ENCODE results near the gene NRG3.

Gene NRG3

DNA sequence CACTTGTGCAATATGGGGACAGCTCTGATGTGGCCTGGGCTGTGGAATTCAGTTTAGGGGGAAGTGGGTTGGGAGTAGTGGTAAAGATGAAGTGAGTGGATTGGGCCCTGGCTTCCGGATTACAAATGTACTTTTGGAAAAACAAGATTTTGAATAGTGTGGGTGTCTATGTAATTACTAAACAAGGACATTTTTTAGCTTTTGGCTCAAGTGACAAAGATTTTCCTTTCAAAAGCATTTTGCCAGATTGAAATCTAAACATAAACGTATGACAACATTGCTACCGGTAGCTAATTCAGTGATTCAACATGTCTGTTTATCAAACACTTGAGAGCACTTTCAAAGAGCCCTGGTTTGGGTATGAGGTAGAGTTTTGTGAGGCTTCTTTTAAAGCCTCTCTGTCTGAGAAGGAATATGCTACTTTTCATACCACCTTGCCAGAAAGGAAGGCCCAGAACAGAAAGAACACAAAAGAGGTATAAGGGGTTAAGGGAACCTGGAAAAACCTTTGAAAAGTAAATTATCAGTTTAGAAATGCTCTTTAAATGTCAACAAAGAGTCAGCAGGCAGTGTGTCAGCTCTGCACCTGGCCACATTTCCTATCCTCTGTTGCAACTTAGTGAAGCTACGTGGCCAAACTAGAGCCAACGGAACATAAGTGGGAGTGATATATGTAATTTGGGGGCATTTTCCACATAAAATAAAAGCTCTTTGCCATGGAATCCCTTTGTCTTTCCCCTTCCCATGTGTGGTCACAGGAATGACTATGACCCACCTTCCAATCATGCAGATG, 516.1 kb downstream of the NRG3 start:
- DNase-seq (ENCODE audit: low read depth, low spot score): no peak

GRCh38 chr10:82391971-82392370, 517.0 kb downstream of the NRG3 start:
- DNase-seq (ENCODE audit: low read depth, low spot score): no peak

DNA sequence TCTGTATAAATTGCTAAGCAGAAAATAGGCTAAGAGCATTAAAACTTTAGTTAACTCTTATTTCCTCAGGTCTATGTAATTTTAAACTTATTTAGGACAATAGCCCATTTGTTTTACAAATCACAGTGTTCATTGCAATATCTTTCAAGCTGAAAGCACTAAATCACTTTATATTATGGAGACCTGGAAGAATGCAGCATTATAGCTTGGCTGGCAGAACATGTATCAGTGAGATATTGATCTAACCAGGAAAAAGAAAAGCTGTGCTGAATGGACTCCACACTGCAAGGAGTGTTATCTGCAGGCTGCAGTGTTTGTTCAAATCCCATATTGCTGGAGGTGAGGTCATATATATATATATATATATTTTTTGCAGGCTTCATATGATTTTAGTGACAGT, 517.5 kb downstream of the NRG3 start:
- DNase-seq (ENCODE audit: low read depth, low spot score): no peak

GRCh38 chr10:82394122-82394521, 519.1 kb downstream of the NRG3 start:
- DNase-seq (ENCODE audit: low read depth, low spot score): peak; percentile 16

- DNase-seq (ENCODE audit: low read depth, low spot score): no peak
These were observed 520.0 kb downstream of the NRG3 start for GRCh38 chr10:82394987-82395386.

DNA sequence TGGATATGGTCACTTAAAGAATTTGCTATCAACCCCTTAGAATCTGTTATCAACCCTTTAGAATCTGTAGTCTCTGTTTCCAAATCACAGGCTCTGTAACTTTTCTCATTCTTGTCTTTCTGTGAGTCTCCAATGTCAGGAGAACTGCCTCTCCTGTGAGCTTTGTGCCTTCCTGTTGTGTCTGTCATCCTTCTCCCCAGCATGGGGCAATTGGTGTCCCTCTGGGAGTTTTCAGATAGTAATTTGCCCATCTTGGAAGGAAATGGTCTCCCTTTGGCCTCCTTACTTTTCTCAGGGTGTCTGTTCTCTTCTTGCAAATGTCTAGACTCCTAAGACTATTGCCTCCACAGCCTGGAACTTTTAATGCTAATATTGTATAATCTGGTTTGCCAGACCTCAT, 521.9 kb downstream of the NRG3 start:
- DNase-seq (ENCODE audit: low read depth, low spot score): no peak

- no peak for DNase-seq (ENCODE audit: low read depth, low spot score)
These were observed 522.9 kb downstream of the NRG3 start for GRCh38 chr10:82397854-82398253.

DNA sequence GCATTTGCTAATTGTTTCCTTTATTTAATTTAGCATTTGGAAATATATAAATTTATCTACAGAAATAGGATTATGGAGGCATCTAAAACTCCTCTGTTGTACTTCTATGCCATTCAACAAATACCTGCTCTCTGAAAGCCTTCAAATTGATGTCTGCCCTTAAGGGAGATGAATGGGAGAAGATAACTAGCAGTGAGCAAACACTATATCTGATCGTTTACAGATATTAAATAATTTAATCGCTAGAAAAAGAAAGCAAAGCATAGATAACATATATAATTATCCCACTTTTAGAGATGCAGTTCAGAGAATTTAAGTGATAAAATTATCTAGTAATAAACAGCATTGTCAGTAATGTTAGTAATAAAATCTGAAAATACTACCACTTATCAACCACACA, 524.9 kb downstream of the NRG3 start:
- DNase-seq (ENCODE audit: low read depth, low spot score): no peak

DNA sequence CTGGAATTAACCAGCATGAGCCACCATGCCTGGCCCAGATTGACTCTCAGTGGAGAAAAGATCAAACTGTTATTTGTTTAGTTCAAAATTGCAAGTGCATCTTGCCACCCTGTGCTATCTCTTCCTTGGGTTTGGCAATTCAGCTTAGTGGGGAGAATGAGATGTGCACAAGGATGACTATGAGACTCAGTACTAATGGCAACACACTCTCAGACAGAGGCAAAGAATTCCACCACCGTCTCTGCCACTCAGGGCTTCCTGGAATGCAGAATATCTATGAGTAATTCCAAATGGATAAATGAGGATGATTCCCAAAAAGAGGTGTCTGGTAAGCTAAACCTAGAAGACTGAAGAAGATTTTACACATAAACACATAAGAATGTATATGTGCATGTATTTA, 525.8 kb downstream of the NRG3 start:
- DNase-seq (ENCODE audit: low read depth, low spot score): no peak

- no peak for DNase-seq (ENCODE audit: low read depth, low spot score)
These were observed 528.0 kb downstream of the NRG3 start for GRCh38 chr10:82402906-82403401.

DNA sequence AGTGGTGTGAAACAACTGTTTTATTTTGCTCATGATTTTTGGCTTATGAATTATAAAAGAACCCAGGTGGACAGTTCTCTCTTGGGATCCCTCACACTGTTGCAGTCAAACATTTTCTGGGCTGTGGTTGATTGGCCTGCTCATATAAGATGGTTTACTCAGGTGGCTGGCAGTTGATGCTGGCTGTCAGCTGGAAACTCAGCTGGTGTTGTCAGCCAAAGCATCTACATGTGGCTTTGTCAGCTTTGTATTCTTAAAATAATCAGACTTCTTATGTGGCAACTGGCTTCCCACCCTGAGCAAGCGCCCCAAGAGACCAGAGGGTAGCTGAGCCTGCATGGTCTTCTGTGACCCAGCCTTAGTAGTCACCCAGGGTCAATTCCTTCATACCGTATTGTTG, 534.7 kb downstream of the NRG3 start:
- no peak for DNase-seq (ENCODE audit: low read depth, low spot score)

DNA sequence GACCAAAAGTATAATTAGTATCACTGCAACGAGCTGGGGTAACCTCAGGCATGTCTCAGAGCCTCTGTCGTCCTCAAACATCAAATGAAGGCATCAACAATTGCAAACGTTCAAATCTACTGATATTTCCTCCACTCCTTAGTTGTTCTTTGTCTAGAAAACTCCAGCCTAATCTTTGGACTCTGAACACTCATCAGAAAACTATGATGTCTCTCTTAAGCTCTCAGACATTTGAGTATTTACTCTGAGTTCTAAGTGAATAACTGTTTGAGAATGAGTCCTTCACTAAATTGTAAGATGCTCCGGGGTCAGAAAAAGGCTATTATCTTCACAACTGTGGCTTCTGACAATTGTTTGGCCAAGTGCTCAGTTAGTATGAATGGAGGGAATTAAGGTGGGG, 536.4 kb downstream of the NRG3 start:
- DNase-seq (ENCODE audit: low read depth, low spot score): peak; percentile 8

DNA sequence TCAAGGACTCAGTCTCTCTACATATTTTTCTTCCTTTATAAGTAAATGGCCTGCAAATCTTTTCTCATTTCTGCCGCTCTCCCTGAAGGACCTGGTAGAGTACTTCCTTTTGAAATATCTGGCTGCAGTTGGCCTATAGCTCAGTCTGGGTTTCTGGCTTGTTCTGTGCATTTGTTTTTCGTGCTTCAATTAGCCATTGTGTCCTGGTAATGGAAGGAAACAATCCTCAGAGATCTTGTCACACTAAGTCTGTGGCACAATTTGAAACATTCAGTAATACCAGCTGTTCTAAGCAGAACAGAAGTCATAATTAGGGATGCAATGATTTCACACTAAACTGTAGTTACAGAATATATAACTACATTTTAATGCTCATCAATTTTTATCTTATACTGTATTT, 545.0 kb downstream of the NRG3 start:
- DNase-seq (ENCODE audit: low read depth, low spot score): no peak

DNA sequence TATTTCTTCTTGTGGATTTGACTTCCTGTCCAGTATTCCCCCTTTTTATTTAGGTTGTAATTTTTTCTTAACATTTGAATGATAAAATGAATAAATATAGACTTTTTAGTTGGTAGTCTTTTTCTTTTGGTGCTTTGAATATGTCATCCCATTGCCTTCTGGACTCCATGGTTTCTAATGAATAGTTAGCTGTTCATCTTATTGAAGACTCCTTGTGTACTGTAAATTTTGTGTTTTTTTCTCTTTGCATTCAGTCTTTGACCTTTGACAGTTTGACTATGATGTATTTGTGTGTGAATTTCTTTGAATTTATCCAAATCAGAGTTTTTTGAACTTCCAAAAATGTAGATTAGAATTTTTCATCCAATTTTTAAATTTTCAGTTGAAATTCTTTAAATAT, 554.3 kb downstream of the NRG3 start:
- no peak for DNase-seq (ENCODE audit: low read depth, low spot score)

- no peak for DNase-seq (ENCODE audit: low read depth, low spot score)
These were observed 563.3 kb downstream of the NRG3 start for GRCh38 chr10:82438277-82438676.

DNA sequence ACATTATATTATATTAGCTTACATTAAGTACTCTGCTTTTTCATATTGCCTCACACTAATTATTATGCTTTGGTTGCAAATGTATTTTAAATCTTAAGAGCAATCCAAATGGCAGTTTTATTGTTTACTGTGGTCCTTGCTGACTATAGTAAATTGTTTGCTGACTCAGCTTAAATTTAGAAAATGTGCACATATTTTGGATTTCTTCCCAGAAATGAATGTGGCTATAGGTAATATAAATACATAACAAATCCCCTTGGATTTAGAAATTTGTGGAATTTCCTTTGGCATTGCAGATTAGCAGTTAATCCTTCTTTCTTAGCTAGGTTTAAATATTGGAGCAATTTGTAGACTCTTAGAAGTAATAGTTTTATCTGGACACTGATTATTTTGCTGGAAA, 565.8 kb downstream of the NRG3 start:
- DNase-seq (ENCODE audit: low read depth, low spot score): no peak

DNA sequence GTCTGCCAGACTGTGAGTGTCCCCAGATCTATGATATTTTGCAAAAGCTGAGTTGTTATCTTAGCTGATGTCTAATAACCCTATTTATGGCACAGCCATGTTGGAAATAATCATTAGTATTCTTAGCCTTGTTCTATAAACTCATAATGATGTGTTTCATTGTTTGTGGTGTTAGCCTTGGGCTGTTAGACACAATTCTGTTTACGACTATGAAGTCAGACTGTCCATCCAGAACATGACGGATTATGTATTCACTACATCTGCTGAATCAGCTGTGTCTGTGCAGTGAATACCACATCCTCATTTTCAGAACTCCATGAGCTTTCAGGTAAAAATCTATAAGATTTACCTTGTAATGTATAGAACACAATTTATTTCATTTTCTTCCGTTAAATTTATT, 577.1 kb downstream of the NRG3 start:
- no peak for DNase-seq (ENCODE audit: low read depth, low spot score)

- no peak for DNase-seq (ENCODE audit: low read depth, low spot score)
These were observed 577.7 kb downstream of the NRG3 start for GRCh38 chr10:82452676-82453075.

GRCh38 chr10:82453678-82454293, 578.8 kb downstream of the NRG3 start:
- no peak for DNase-seq (ENCODE audit: low read depth, low spot score)

DNA sequence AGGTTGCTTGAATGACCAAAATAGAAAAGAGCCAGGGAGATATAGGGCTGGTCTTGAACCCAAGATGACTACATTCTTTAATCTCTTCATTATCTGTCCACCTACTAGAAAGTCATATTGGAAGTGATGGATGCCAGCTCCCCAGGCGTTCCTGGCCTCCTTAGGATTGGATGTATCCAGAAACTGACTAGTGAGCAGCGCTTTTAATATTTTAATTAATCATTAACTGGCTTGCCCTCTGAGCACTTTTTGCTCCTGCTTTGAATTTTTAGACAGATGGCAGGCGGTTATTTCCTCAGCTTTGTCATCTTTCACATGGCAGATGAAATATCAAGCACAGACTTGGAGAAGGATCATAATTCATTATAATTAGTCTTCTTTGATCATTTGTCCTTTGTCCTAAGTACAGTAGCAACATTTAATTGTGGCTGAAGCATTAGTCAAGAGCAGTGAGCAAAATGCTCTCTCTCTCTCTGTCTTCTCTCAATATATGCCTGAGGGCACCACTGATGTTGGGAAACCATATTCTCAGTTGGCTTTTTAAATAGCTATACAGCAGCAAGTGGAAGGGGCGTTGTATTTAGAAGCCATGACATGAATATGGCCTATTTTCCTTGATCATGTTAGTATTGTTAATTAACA, 588.0 kb downstream of the NRG3 start:
- DNase-seq (ENCODE audit: low read depth, low spot score): no peak

DNA sequence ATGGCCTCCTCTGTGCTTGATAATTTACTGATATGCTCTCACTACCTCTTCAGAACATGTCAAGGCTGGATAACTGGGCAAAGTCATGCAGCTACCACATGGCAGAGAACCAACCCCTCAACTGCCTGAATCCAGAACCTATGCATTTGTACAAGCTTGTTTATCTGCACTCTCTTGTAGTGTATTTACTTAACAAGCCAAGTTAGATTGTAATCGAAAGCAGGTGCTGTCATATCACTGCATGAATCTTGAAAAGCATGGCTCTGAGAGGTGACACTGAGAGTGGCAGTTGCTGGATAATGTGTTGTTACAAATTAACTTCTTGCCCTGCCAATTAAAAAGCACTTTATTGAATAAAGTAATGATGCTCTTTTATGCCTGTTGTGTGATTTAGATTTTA, 588.6 kb downstream of the NRG3 start:
- no peak for DNase-seq (ENCODE audit: low read depth, low spot score)

DNA sequence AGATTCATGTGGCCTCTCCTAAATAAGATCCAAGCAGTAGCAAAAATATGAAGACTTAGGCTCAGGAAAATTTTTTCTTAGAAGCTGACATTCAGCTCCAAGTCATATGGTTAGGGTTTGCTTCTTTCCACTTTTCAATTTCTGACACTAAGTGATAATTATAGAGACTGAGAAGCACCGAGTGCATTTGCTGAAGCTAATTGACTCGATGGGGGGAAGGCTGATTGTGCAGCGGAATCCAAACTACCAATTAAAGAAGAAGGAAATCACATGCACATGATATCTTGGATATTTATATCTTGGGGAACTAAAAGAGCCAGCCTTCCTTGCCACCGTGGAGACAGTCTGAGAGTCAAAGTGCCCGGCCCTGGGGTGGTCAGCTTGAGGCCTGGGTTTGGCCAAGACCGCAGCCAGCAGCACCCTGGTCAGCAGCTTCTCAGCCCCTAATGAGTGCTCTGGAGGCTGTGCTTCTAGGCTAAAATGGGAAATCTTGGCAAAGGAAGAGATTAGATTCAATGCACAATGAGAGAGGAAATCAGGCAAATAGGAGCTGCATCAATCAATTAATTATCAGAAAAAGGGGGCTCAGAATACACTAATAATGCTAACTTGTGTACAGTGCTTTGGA, 589.3 kb downstream of the NRG3 start:
- DNase-seq (ENCODE audit: low read depth, low spot score): peak; percentile 1
